Smooth muscle cell (in vitro differentiated cells): ENCODE data around the gene PDE11A. TPM values are rescaled to one million over a fixed set of nuclear protein-coding genes. Genes with fewer than 3 reads are reported as not detected.
"Not testable (repeated sequence)": the region's sequence is repeated elsewhere in the genome, so short reads cannot be mapped to it uniquely, and the experiment has no call there.

Source experiments
- DNase-seq: peaks from one replicate; lab custom pipeline; 2025; ENCODE audit not compliant: unreplicated experiment; lab: John Stamatoyannopoulos, UW
- H2AFZ ChIP-seq: fragments of 200-600 bp; sonication (generic); 2 replicates; pipeline ENCODE4 v1.6.0; 2016; ENCODE audit warnings: antibody characterized with exemption, low read depth, mild to moderate bottlenecking
- H3F3A ChIP-seq: fragments of 200-600 bp; sonication (generic); 2 replicates; pipeline ENCODE4 v1.6.0; 2017; ENCODE audit warnings: antibody characterized with exemption, low read depth
- H3K27ac ChIP-seq: fragments of 200-600 bp; sonication (generic); 2 replicates; pipeline ENCODE4 v1.5.1; 2016; ENCODE audit warnings: low read depth, mild to moderate bottlenecking
- H3K27me3 ChIP-seq: fragments of 200-600 bp; sonication (generic); 2 replicates; pipeline ENCODE4 v1.6.1; 2016; ENCODE audit warnings: low read depth, mild to moderate bottlenecking
- H3K36me3 ChIP-seq: fragments of 200-600 bp; sonication (generic); 2 replicates; pipeline ENCODE4 v1.5.1; 2016; ENCODE audit warnings: low read depth
- H3K4me1 ChIP-seq: fragments of 200-600 bp; sonication (generic); 2 replicates; pipeline ENCODE4 v1.5.1; 2016; ENCODE audit warnings: low read depth
- H3K4me2 ChIP-seq: fragments of 200-600 bp; sonication (generic); 2 replicates; pipeline ENCODE4 v1.6.0; 2016; ENCODE audit warnings: mild to moderate bottlenecking
- H3K4me3 ChIP-seq: fragments of 200-600 bp; sonication (generic); 2 replicates; pipeline ENCODE4 v1.5.1; 2016; ENCODE audit warnings: mild to moderate bottlenecking
- H3K79me2 ChIP-seq: fragments of 200-600 bp; sonication (generic); 2 replicates; pipeline ENCODE4 v1.6.0; 2016; ENCODE audit warnings: low read depth, mild to moderate bottlenecking
- H3K9ac ChIP-seq: fragments of 200-600 bp; sonication (generic); 2 replicates; pipeline ENCODE4 v1.6.0; 2016; ENCODE audit warnings: low read depth
- H3K9me3 ChIP-seq: fragments of 200-600 bp; sonication (generic); replicated peaks from 2 replicates; pipeline ENCODE4 v1.5.1; 2016; ENCODE audit warnings: low read depth
- H4K20me1 ChIP-seq: fragments of 200-600 bp; sonication (generic); 2 replicates; pipeline ENCODE4 v1.6.0; 2016; ENCODE audit warnings: low read depth
- WGBS: methylation state at CpG from one replicate; pipeline ENCODE4 v1.1.7; 2016; ENCODE audit warnings: low lambda C conversion rate; 5-methylcytosine and 5-hydroxymethylcytosine counted together
- polyA plus RNA-seq: library from polyadenylated mRNA; unstranded; fragments of >200 nt; fragmentation: Nextera tagmentation; extraction: Ambion mirVana; gene quantifications from 2 replicates; pipeline ENCODE4 v1.2.1, GENCODE V29; 2016
- total RNA-seq: library from RNA; depleted of rRNA; stranded (reverse); fragments of >200 nt; gene quantifications from 2 replicates; pipeline ENCODE4 v1.2.3, GENCODE V29; 2014
- TF ChIP-seq, protein P1 (sequence below): fragments of 200-600 bp; sonication (generic); IDR thresholded peaks from 2 replicates; pipeline ENCODE4 v1.5.1; 2017; ENCODE audit warnings: borderline replicate concordance, mild to moderate bottlenecking, antibody characterized with exemption; ENCODE audit not compliant: insufficient read depth, poor library complexity, severe bottlenecking

PDE11A gene
- total and polyA plus RNA-seq, 2 experiments from 2014 or later: under 0.01 TPM; not detected in 1

- Histone ChIP-seq H3F3A (no peaks in the 10 kb centered on the region), H3K4me3 (no peak overlapping the region), H3K36me3 (no peaks in the 10 kb centered on the region), H4K20me1 (no peaks in the 10 kb centered on the region), H3K9me3 (no peaks in the 10 kb centered on the region), H2AFZ (no peak overlapping the region), H3K9ac (no peak overlapping the region), H3K4me2 (no peak overlapping the region), H3K79me2 (no peaks in the 10 kb centered on the region), H3K4me1 (no peaks in the 10 kb centered on the region), H3K27me3 (peaks cover 6% of the 10 kb centered on the region), H3K27ac (no peak overlapping the region)
- 24% methylated on average over 1 of the region's 1 CpG for WGBS
- DNase-seq: no peak
- TF ChIP-seq, protein P1, sequence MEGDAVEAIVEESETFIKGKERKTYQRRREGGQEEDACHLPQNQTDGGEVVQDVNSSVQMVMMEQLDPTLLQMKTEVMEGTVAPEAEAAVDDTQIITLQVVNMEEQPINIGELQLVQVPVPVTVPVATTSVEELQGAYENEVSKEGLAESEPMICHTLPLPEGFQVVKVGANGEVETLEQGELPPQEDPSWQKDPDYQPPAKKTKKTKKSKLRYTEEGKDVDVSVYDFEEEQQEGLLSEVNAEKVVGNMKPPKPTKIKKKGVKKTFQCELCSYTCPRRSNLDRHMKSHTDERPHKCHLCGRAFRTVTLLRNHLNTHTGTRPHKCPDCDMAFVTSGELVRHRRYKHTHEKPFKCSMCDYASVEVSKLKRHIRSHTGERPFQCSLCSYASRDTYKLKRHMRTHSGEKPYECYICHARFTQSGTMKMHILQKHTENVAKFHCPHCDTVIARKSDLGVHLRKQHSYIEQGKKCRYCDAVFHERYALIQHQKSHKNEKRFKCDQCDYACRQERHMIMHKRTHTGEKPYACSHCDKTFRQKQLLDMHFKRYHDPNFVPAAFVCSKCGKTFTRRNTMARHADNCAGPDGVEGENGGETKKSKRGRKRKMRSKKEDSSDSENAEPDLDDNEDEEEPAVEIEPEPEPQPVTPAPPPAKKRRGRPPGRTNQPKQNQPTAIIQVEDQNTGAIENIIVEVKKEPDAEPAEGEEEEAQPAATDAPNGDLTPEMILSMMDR: no peak
These were observed 274.8 kb downstream of the PDE11A start for GRCh38 chr2:177797808-177798207.

DNA sequence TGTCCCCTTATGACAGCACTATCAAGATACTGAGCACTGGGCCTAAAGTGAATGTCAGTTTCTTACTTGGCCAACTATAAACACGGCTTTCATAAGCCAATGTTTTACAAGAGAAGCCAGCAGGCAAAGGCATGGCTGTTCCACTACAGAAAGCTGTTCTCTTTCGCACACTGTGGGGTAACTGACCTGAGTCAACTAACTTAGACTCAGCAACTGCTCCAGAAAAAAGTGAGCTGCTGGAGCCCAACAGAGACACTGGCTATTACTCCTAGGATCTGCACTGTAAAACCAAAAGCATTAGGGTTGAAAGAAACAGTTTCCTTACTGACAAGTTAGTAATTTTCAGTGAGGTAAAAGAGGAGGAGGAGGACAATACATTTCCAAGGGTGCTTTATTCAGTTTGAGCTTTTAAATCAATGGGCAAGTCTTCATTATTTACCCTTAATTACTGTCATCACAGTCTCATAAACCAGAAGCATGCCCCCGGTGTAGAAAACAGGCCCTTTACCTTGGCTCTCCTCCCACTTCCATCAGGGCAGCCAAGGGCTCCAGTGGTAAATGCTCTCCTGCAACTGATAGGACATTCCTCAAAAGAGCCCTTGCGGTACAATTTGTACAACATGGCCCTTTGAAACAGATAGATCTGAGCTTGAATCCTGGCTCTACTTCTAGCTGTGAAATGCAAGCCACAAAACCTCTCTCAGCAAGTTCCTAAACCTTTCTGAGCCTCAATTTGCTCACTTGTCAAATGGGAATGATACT, 275.7 kb downstream of the PDE11A start:
- Histone ChIP-seq H3K4me2 (no peak overlapping the region), H3K4me3 (no peak overlapping the region), H3K4me1 (no peaks in the 10 kb centered on the region), H3K9ac (no peak overlapping the region), H3K9me3 (no peaks in the 10 kb centered on the region), H3F3A (no peaks in the 10 kb centered on the region), H2AFZ (no peak overlapping the region), H4K20me1 (no peaks in the 10 kb centered on the region), H3K79me2 (no peaks in the 10 kb centered on the region), H3K36me3 (no peaks in the 10 kb centered on the region), H3K27ac (no peak overlapping the region), H3K27me3 (peaks cover 6% of the 10 kb centered on the region)
- no peak for DNase-seq
- 78% methylated on average over 4 of the region's 4 CpGs for WGBS
- TF ChIP-seq, protein P1: no peak

- peaks cover 6% of the 10 kb centered on the region for H3K27me3 ChIP-seq
- H2AFZ ChIP-seq: no peak overlapping the region
- no peak overlapping the region for H3K9ac ChIP-seq
- H3K79me2 ChIP-seq: no peaks in the 10 kb centered on the region
- no peaks in the 10 kb centered on the region for H3K4me1 ChIP-seq
- H3K4me2 ChIP-seq: no peak overlapping the region
- H3K27ac ChIP-seq: no peak overlapping the region
- H3K4me3 ChIP-seq: no peak overlapping the region
- WGBS: 79% methylated on average over 2 of the region's 2 CpGs
- TF ChIP-seq, protein P1: no peak
- H4K20me1 ChIP-seq: no peaks in the 10 kb centered on the region
- H3K9me3 ChIP-seq: no peaks in the 10 kb centered on the region
- no peaks in the 10 kb centered on the region for H3F3A ChIP-seq
- H3K36me3 ChIP-seq: no peaks in the 10 kb centered on the region
- DNase-seq: no peak
These were observed 276.6 kb downstream of the PDE11A start for GRCh38 chr2:177796011-177796410.

DNA sequence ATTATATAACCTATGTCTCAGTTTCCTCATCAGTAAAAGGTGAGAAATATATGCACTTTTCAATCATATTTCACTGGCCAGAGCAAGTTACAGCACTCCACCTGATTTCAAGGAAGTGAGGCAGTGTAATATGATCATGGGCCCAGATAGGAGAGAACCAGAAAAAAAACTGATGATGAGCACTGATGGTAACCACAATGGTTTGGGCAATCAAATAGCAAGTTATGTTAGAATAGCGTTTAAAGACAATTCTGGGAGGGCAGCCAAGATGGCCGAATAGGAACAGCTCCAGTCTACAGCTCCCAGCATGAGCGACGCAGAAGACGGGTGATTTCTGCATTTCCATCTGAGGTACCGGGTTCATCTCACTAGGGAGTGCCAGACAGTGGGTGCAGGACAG, 287.4 kb downstream of the PDE11A start:
- H3K27me3 ChIP-seq, H3K9ac ChIP-seq, H3K9me3 ChIP-seq, H3K36me3 ChIP-seq, H3F3A ChIP-seq, H3K4me3 ChIP-seq, H3K27ac ChIP-seq, H2AFZ ChIP-seq, H3K4me2 ChIP-seq, DNase-seq, H3K4me1 ChIP-seq, H3K79me2 ChIP-seq, H4K20me1 ChIP-seq: not testable (repeated sequence)
- 98% methylated on average over 6 of the region's 6 CpGs for WGBS
